ENCODE data around the gene GSX1. TPM values are rescaled to one million over a fixed set of nuclear protein-coding genes. Genes with fewer than 3 reads are reported as not detected.
A peak's percentile ranks its signal among the peaks of the same experiment; 100 is the strongest.

The GSX1 gene
- total RNA-seq, 1 donor from 2014 or later, result not detected

- peak; percentile 93 for TF ChIP-seq CTCF (IDR thresholded peaks at IDR 0.05; ENCODE audit: unreplicated experiment)
- Mint-ChIP-seq H3K27ac (no peak overlapping the region), H3K9me3 (no peaks in the 10 kb centered on the region), H3K4me3 (peak overlapping the region; percentile 60), H3K36me3 (no peaks in the 10 kb centered on the region), H3K4me1 (no peaks in the 10 kb centered on the region), H3K27me3 (ENCODE audit: low read depth) (peaks cover 100% of the 10 kb centered on the region)
- peak; percentile 69 to 93 for DNase-seq (ENCODE audit: low spot score in 2 of 2, unreplicated experiment in 2 of 2)
Observed at GRCh38 chr13:27826379-27827353, 34.4 kb downstream of the GSX1 start.

GRCh38 chr13:27827646-27828045 is 35.4 kb downstream of the GSX1 start:
- H3K4me3 Mint-ChIP-seq, result no peak overlapping the region
- no peak for DNase-seq (ENCODE audit: low spot score in 2 of 2, unreplicated experiment in 2 of 2)
- no peaks in the 10 kb centered on the region for H3K36me3 Mint-ChIP-seq
- peaks cover 100% of the 10 kb centered on the region for H3K27me3 Mint-ChIP-seq (ENCODE audit: low read depth)
- H3K4me1 Mint-ChIP-seq, result no peaks in the 10 kb centered on the region
- TF ChIP-seq CTCF (IDR thresholded peaks at IDR 0.05; ENCODE audit: unreplicated experiment), result no peak
- H3K27ac Mint-ChIP-seq, result no peak overlapping the region
- H3K9me3 Mint-ChIP-seq, result no peaks in the 10 kb centered on the region

- no peaks in the 10 kb centered on the region for H3K36me3 Mint-ChIP-seq
- H3K4me1 Mint-ChIP-seq, result no peaks in the 10 kb centered on the region
- H3K4me3 Mint-ChIP-seq, result no peak overlapping the region
- H3K27me3 Mint-ChIP-seq (ENCODE audit: low read depth), result peaks cover 100% of the 10 kb centered on the region
- no peaks in the 10 kb centered on the region for H3K9me3 Mint-ChIP-seq
- peak; percentile 89 for TF ChIP-seq CTCF (IDR thresholded peaks at IDR 0.05; ENCODE audit: unreplicated experiment)
- peak; percentile 60 to 84 for DNase-seq (ENCODE audit: low spot score in 2 of 2, unreplicated experiment in 2 of 2)
- H3K27ac Mint-ChIP-seq, result no peak overlapping the region
Observed at GRCh38 chr13:27830010-27830409, 37.7 kb downstream of the GSX1 start.

GRCh38 chr13:27833206-27833605 is 40.9 kb downstream of the GSX1 start:
- no peaks in the 10 kb centered on the region for H3K4me1 Mint-ChIP-seq
- H3K36me3 Mint-ChIP-seq, result no peaks in the 10 kb centered on the region
- TF ChIP-seq CTCF (IDR thresholded peaks at IDR 0.05; ENCODE audit: unreplicated experiment), result no peak
- no peaks in the 10 kb centered on the region for H3K9me3 Mint-ChIP-seq
- H3K27ac Mint-ChIP-seq, result no peak overlapping the region
- H3K27me3 Mint-ChIP-seq (ENCODE audit: low read depth), result peaks cover 94% of the 10 kb centered on the region
- DNase-seq (ENCODE audit: low spot score in 2 of 2, unreplicated experiment in 2 of 2), result no peak
- H3K4me3 Mint-ChIP-seq, result no peak overlapping the region

GRCh38 chr13:27834095-27834494 is 41.8 kb downstream of the GSX1 start:
- TF ChIP-seq CTCF (IDR thresholded peaks at IDR 0.05; ENCODE audit: unreplicated experiment), result no peak

More at GRCh38 chr13:27834095-27834494, 41.8 kb downstream of the GSX1 start:
- no peak overlapping the region for H3K4me3 Mint-ChIP-seq
- H3K27ac Mint-ChIP-seq, result no peak overlapping the region
- no peak for DNase-seq (ENCODE audit: low spot score in 2 of 2, unreplicated experiment in 2 of 2)
- peaks cover 93% of the 10 kb centered on the region for H3K27me3 Mint-ChIP-seq (ENCODE audit: low read depth)
- H3K36me3 Mint-ChIP-seq, result no peaks in the 10 kb centered on the region
- H3K9me3 Mint-ChIP-seq, result no peaks in the 10 kb centered on the region
- H3K4me1 Mint-ChIP-seq, result no peaks in the 10 kb centered on the region

Data from mesothelial cell of epicardium (in vitro differentiated cells).